SKM-1 (cell line): ENCODE measurements around the gene PERCC1.

Experiments
- DNase-seq: peaks from one replicate; lab custom pipeline; 2025; ENCODE audit not compliant: unreplicated experiment; lab: John Stamatoyannopoulos, UW

PERCC1 gene

GRCh38 chr16:1408171-1408837, 22.6 kb upstream of the PERCC1 start:
- peak; percentile 56 for DNase-seq

- no peak for DNase-seq
Observed at GRCh38 chr16:1412847-1413246, 18.0 kb upstream of the PERCC1 start.

DNA sequence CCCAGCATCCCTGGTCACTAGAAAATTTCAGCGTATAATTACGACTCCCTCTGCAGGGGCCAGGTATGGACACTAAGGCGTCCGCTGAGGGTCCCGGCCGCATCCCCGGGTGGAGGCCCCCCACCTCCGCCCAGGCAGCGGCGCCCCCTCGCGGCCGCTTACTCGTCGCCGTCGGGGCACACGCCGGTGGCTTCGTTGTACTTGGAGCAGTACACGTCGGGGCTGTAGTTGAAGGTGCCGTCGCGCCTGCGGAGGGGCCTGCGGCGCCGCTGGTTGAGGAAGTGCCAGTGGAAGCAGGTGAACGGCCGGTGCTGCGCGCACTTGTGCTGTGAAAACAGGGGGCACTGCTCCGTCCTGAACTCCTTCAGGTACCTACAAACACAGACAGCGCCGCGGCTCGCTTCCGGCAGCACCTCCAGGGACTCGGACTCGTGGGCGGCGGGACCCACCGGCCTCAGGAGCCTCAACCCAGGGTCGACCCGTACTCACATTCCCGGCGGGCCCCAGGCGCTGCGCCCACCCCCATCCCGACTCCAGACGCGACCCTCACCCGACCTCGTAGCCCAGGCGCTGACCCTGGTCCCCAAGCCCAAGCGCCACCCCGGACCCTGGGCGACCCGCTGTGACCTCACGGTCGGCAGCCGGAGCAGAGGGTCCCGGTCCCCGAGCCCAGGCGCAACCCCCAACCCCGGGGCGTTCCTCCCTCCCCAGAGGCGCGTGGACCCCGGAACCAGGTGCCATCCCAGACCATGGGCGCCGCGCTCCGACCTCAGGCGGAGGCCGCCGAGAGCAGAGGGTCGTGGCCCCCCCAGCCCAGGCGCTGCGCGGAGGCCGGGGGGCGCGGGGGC, 17.0 kb upstream of the PERCC1 start:
- DNase-seq = peak; percentile 20

GRCh38 chr16:1414532-1415260, 16.2 kb upstream of the PERCC1 start, which contains the start of gene UNKL:
Gene UNKL, minus strand, starts transcription at chr16:1414704. Its CDS starts 13 bp downstream, at chr16:1414691.
- no peak for DNase-seq

DNA sequence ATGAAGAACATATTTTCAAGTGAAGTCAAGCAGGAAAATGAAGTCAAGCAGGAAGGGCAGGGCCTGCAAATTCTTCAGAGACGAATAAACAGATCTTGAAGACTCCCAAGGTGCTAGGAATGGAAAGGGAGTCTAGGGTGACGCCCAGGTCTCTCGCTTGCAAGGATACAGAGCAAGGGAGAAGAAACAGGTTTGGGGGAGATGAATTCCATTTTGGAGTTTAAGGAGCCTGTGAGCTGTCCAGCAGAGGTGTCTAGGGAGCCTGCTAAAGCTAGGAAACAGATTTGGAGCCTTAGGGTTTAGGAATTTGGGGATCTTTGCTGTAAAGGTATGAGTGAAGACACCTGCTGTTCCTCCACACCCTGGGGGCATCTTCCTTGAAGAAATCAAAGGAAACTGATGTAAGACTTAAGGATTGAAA, 14.3 kb upstream of the PERCC1 start:
- DNase-seq = no peak

DNA sequence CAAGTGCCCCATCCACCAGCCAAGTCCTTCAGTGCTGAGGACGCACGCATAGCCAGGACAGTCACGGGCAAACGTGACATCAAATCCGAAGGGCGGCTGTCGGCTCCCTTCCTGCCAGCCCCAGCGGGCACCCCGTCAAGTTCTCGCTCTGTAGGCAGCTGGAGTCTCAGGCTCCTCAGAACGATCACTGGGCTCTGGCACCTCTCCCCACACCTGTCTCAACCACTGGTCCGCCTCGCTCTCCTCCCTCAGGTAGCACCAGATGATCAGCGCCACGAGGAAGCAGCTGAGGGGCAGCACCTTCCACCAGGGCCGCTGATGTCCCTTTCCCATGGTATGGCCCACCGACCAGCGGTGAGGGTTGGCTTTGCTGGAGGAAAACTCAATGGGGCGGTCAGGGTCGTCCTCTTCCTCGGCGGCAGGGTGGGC, 10.8 kb upstream of the PERCC1 start:
- DNase-seq = no peak

DNA sequence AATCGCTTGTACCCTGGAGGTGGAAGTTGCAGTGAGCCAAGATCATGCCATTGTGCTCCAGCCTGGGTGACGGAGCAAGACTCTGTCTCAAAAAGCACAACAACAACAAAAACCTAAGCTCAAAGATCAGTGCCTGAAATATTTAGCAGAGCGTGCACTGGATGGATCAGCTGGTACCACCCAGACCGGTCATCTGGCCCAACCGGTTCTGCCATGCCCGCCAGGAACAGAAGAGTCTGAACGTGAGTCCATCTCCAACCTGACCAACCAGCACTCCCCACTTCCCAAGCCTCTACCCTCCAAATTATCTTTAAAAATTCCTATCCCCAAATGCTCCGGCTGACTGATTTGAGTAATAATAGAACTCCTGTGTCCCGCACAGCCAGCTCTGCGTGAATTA, 8.8 kb upstream of the PERCC1 start:
- no peak for DNase-seq

- DNase-seq = no peak
Observed at GRCh38 chr16:1424028-1424427, 6.8 kb upstream of the PERCC1 start.

- no peak for DNase-seq
Observed at GRCh38 chr16:1425616-1426370, 5.1 kb upstream of the PERCC1 start.

DNA sequence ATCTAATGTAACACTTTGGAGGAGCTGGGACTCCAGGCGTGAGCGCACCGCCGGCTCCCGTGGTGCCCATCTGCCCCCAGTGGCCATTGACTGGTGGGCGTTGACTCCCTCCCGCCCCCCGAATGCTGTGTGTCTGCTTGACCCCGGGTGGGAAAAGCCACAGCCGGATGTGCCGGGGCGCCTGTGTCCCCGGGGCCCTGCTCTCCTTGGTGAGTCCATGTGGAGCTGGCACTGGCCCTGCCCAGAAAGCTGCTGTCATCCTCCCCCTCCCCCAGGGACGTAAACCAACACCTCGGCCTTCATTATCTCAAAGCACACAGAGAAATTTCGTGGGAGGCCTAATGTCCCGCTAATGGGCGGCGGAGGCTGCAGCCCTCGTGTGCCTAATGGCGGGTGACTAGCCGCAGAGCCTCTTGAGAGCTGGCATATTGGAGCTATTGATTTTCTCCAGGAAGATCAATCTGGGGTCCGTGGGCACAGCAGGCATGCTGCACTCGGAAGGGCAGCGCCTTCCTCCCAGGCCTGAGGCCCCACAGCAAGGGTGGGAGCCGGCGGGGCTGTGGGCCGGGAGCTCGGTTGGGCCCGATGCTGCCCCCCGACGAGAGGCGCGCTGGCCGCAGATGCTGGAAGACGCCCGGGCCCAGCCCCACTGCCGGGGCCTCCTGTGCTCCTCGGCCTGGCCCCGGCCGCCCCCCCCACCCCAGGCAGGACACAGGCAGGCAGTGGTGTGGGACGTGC, 4.0 kb upstream of the PERCC1 start:
- DNase-seq = no peak

GRCh38 chr16:1427473-1428461, 3.1 kb upstream of the PERCC1 start:
- no peak for DNase-seq

DNA sequence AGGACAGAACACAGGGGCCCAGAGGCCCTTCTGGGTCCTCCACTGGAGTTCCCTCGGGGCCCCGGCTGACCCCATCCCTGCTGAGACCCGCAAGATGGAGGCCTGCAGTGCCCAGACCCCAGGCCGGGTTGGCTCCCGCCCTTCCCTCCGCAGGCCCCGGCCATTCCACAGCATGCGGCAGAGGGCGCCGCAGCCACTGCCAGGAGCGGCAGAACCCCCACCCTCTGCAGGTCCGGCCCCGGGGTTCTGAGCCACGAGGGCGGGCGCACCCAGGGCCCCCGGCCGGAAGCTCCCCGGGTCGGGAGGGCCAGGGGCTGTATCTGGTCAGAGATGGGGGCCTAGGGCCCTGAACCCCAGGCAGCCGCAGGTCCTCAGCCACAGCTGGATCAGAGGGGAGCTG, 2.4 kb upstream of the PERCC1 start:
- peak; percentile 35 for DNase-seq

DNA sequence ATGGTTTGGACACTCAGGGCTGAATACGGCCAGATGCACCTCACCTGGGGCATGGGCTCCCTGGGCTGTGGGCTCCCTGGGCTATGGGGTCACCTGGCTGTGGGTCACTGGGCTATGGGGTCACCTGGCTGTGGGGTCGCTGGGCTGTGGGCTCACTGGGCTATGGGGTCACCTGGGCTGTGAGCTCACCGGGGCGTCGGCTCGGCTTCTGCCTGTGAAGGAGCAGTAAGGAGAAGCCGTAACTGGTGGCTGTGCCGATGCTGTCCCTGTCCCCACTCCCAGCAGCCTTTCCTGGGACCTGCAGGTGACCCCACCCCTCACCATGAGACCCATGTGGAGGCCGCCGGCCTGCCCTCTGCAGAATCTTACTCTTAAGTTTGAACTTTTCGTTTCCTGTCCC, 1.9 kb upstream of the PERCC1 start:
- DNase-seq = no peak

GRCh38 chr16:1429631-1430030, 1.2 kb upstream of the PERCC1 start:
- no peak for DNase-seq

- no peak for DNase-seq
Observed at GRCh38 chr16:1430214-1430758, 592 bp upstream of the PERCC1 start.

DNA sequence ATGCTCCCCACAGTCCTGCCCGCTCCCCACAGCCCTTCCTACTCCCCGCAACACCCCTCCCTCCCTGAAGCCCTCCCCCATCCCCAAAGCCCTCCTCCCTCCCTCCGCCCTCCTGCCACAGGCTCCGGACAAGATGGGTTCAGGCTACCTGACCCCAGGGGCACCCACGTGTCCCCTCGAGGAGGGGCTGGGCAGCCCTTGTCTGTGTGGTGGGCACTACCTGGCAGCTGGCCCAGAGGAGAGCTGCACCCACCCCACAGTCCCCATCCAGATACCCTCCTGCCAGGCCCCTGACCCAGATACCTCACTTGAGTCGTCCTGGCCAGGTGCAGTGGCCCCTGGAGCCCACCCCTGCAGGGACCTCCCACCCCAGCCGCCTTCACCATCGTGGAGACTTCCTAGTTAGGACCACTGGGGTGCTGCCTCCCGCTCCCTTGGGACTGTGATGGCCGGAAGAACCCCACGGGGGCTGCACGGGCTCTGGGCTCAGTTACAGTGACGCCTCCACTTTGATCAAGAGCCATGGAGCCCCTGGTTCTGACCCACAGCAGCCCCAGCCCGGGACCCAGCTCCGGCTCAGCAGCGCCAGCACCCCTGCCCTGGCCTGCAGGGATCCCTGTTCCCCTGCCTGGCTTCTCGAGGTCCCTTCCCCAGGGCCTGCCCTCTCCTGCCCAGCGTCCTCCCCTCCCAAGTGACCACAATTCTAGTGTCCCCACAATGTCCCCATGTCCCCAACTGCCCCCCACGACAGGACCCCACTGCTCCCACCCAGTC, 806 bp downstream of the PERCC1 start:
- DNase-seq = no peak

- no peak for DNase-seq
Observed at GRCh38 chr16:1432388-1433262, 1.7 kb downstream of the PERCC1 start.
